ENCODE data around the gene PLCB1. TPM values are rescaled to one million over a fixed set of nuclear protein-coding genes. Genes with fewer than 3 reads are reported as not detected.

The PLCB1 gene
- polyA plus RNA-seq, 1 donor from 2014 or later, result 0.28 TPM

GRCh38 chr20:8223091-8223870 is 91.2 kb downstream of the PLCB1 start:
- peaks cover 5% of the 10 kb centered on the region for H3K27me3 Mint-ChIP-seq
- H3K9me3 Mint-ChIP-seq, result peaks cover 0 to 8% (median 0%) of the 10 kb centered on the region in 3 donors
- no peaks in the 10 kb centered on the region for H3K4me1 Mint-ChIP-seq
- no peaks in the 10 kb centered on the region for H3K36me3 Mint-ChIP-seq
- no peak overlapping the region for H3K4me3 Mint-ChIP-seq
- H3K27ac Mint-ChIP-seq, result no peak overlapping the region

GRCh38 chr20:8225658-8226057 is 93.6 kb downstream of the PLCB1 start:
- no peak overlapping the region for H3K4me3 Mint-ChIP-seq
- H3K9me3 Mint-ChIP-seq, result peaks cover 0 to 8% (median 0%) of the 10 kb centered on the region in 3 donors
- peaks cover 6% of the 10 kb centered on the region for H3K27me3 Mint-ChIP-seq
- no peaks in the 10 kb centered on the region for H3K4me1 Mint-ChIP-seq
- no peak overlapping the region for H3K27ac Mint-ChIP-seq
- no peaks in the 10 kb centered on the region for H3K36me3 Mint-ChIP-seq

- no peaks in the 10 kb centered on the region for H3K36me3 Mint-ChIP-seq
- H3K4me1 Mint-ChIP-seq, result no peaks in the 10 kb centered on the region
- H3K9me3 Mint-ChIP-seq, result peaks cover 0 to 8% (median 0%) of the 10 kb centered on the region in 3 donors
- H3K27ac Mint-ChIP-seq, result no peak overlapping the region
- peaks cover 6% of the 10 kb centered on the region for H3K27me3 Mint-ChIP-seq
- no peak overlapping the region for H3K4me3 Mint-ChIP-seq
Measured at GRCh38 chr20:8226106-8226505, 94.0 kb downstream of the PLCB1 start.

DNA sequence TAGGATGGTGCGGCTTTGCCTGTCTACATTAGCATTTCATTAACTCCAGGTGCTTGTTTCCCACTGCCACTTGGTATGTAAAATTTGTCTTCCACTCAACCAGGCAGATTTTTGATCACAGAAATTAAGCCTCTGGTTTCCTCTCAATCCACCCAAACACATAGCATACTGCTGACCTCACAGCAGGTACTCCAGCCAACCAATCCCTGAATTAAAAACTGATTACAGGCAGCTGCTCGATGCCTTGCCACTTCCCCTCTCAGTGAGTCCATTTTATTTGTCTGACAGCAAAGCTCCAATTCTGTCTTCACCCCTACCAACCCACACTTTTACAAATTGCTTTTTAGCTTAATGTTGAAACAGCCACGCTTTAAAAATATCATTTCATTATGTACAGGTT is 95.2 kb downstream of the PLCB1 start:
- Mint-ChIP-seq H3K9me3 (peaks cover 0 to 8% (median 0%) of the 10 kb centered on the region in 3 donors), H3K36me3 (no peaks in the 10 kb centered on the region), H3K27me3 (peaks cover 6% of the 10 kb centered on the region), H3K27ac (no peak overlapping the region), H3K4me3 (no peak overlapping the region), H3K4me1 (peaks cover 0 to 2% (median 0%) of the 10 kb centered on the region in 3 donors)

DNA sequence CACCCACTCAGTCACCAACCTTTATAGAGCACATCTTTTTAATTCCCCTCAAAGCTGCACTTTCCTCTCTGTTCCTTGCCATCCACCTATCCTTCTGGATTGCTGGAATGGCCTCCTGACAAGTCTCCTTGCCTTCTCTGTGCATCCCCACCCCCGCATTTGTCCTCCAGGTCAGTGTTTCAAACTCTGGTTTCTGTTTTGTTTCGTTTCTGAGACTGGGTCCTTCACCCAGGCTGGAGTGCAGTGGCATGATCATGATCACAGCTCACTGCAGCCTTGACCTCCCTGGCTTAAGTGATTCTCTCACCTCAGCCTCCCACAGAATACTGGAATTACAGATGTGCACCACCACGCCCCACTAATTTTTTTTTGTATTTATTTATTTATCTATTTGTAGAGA is 96.2 kb downstream of the PLCB1 start:
- Mint-ChIP-seq H3K27me3 (peaks cover 6% of the 10 kb centered on the region), H3K27ac (no peak overlapping the region), H3K36me3 (no peaks in the 10 kb centered on the region), H3K4me1 (peaks cover 0 to 2% (median 0%) of the 10 kb centered on the region in 3 donors), H3K4me3 (no peak overlapping the region), H3K9me3 (peaks cover 0 to 2% (median 0%) of the 10 kb centered on the region in 3 donors)

DNA sequence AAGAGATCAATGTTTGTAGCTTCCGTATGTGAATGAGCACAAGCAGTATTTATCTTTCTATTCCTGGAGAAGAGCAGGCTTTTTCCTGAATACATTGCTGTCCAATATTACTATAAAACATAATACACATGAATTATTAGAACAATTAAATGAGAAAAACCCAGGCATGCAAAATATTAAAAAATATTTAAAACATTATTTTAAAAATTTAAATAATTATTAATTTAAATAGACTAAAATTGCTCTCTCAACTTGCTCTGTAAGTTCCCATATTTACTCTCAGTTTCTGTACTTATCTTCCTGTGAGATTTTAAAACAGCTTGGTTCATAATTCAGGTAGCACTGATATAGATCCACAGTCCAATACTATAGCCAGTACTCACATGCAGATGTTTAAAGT is 97.0 kb downstream of the PLCB1 start:
- H3K4me1 Mint-ChIP-seq, result peaks cover 0 to 2% (median 0%) of the 10 kb centered on the region in 3 donors
- no peaks in the 10 kb centered on the region for H3K36me3 Mint-ChIP-seq
- H3K4me3 Mint-ChIP-seq, result no peak overlapping the region
- no peak overlapping the region for H3K27ac Mint-ChIP-seq
- no peaks in the 10 kb centered on the region for H3K9me3 Mint-ChIP-seq
- peaks cover 6% of the 10 kb centered on the region for H3K27me3 Mint-ChIP-seq

DNA sequence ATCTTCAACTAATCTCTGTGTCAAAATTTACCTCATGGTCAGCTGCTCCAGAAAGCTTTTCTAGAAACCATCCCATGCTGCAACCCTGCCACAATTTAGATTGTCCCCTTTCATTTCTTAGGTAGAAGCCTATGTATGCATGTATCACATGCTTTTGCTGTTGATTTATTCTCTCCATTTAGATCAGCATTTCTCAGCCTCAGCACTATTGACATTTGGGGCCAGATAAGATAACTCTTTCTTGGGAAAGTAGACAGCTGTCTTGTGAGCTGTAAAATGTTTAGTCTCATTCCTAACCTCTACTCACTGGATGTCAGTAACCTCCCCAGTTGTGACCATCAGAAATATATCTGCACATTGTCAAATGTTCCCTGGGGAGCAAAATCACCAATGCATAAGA is 99.0 kb downstream of the PLCB1 start:
- Mint-ChIP-seq H3K4me3 (no peak overlapping the region), H3K27me3 (peaks cover 6% of the 10 kb centered on the region), H3K36me3 (no peaks in the 10 kb centered on the region), H3K27ac (no peak overlapping the region), H3K9me3 (no peaks in the 10 kb centered on the region), H3K4me1 (peaks cover 0 to 2% (median 0%) of the 10 kb centered on the region in 3 donors)

DNA sequence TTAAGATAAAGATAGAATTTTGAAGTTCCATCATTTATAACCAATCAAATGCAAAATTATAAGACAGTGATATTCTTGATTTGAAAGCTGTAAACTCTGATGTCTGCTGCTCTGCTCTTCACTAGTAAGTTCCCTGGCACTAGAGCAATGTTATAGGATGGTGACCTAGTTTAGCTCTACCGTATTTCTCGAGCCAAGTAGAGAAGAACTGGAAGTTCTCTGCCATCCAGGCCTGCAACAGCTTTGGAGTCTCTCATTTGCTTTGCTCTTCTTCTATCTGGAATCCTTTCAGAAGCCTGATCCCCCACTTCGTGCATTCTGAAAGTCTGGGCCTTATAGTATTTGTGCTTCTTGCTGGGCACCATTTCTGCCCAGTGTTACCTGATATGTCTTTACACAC is 100.3 kb downstream of the PLCB1 start:
- Mint-ChIP-seq H3K4me3 (no peak overlapping the region), H3K27me3 (peaks cover 4% of the 10 kb centered on the region), H3K4me1 (peaks cover 0 to 2% (median 0%) of the 10 kb centered on the region in 3 donors), H3K27ac (peak overlapping the region in 1 of 3 donors; percentile 8), H3K9me3 (no peaks in the 10 kb centered on the region), H3K36me3 (no peaks in the 10 kb centered on the region)

- no peaks in the 10 kb centered on the region for H3K36me3 Mint-ChIP-seq
- no peaks in the 10 kb centered on the region for H3K9me3 Mint-ChIP-seq
- H3K4me1 Mint-ChIP-seq, result peaks cover 0 to 2% (median 0%) of the 10 kb centered on the region in 3 donors
- H3K27me3 Mint-ChIP-seq, result no peaks in the 10 kb centered on the region
- no peak overlapping the region for H3K4me3 Mint-ChIP-seq
- no peak overlapping the region for H3K27ac Mint-ChIP-seq
Measured at GRCh38 chr20:8234580-8234979, 102.5 kb downstream of the PLCB1 start.

GRCh38 chr20:8242066-8242465 is 110.0 kb downstream of the PLCB1 start:
- Mint-ChIP-seq H3K27ac (no peak overlapping the region), H3K36me3 (no peaks in the 10 kb centered on the region), H3K27me3 (no peaks in the 10 kb centered on the region), H3K4me3 (no peak overlapping the region), H3K4me1 (peaks cover 0 to 4% (median 0%) of the 10 kb centered on the region in 3 donors), H3K9me3 (no peaks in the 10 kb centered on the region)

- Mint-ChIP-seq H3K27me3 (no peaks in the 10 kb centered on the region), H3K36me3 (no peaks in the 10 kb centered on the region), H3K4me1 (peaks cover 0 to 4% (median 0%) of the 10 kb centered on the region in 3 donors), H3K9me3 (no peaks in the 10 kb centered on the region), H3K27ac (no peak overlapping the region), H3K4me3 (peak overlapping the region in 1 of 4 donors; percentile 7)
Measured at GRCh38 chr20:8242827-8243724, 111.0 kb downstream of the PLCB1 start.

DNA sequence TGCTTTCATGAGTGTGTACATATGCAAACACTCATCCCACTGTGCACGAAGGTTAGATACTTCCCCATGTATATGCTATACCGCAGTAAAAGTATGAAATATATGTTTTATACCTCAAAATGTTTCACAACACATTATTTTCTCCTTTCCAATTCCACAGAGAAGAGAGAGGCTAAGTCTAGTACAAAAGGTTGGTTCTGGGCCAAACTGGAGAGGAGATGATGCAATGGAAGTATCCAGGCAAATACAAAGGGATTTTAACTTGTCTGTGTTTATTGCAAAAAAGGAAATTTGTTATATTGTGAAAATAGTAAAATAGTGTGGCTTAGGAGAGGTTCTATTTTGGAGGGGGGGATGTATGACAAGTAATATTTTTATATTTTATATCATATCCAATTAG is 112.6 kb downstream of the PLCB1 start:
- no peaks in the 10 kb centered on the region for H3K9me3 Mint-ChIP-seq
- H3K36me3 Mint-ChIP-seq, result no peaks in the 10 kb centered on the region
- H3K27me3 Mint-ChIP-seq, result no peaks in the 10 kb centered on the region
- H3K4me3 Mint-ChIP-seq, result no peak overlapping the region
- peaks cover 0 to 4% (median 0%) of the 10 kb centered on the region in 3 donors for H3K4me1 Mint-ChIP-seq
- H3K27ac Mint-ChIP-seq, result no peak overlapping the region

- Mint-ChIP-seq H3K4me3 (no peak overlapping the region), H3K4me1 (peaks cover 0 to 4% (median 0%) of the 10 kb centered on the region in 3 donors), H3K36me3 (no peaks in the 10 kb centered on the region), H3K27ac (no peak overlapping the region), H3K9me3 (no peaks in the 10 kb centered on the region), H3K27me3 (no peaks in the 10 kb centered on the region)
Measured at GRCh38 chr20:8246153-8246552, 114.1 kb downstream of the PLCB1 start.

DNA sequence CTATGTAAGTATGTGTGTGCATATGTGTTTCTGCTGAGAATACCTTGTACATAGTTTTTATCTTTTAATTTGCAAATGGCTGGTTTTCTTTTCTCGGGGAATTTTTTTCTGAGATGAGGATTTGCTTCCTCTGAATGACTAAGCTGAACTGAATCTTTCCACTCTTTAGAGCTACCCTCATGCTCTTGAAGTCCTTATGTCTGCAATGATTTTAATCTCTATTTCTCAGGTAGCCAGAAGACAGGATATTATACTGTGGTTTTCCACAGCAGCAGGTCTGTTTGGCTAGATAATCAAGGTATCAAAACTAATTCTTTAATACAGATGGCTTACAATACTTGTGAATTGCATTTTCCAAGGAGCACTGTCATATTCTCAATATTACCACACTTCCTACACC is 114.7 kb downstream of the PLCB1 start:
- H3K4me1 Mint-ChIP-seq, result peaks cover 0 to 4% (median 0%) of the 10 kb centered on the region in 3 donors
- H3K9me3 Mint-ChIP-seq, result no peaks in the 10 kb centered on the region
- H3K27ac Mint-ChIP-seq, result no peak overlapping the region
- no peak overlapping the region for H3K4me3 Mint-ChIP-seq
- H3K27me3 Mint-ChIP-seq, result no peaks in the 10 kb centered on the region
- H3K36me3 Mint-ChIP-seq, result no peaks in the 10 kb centered on the region

DNA sequence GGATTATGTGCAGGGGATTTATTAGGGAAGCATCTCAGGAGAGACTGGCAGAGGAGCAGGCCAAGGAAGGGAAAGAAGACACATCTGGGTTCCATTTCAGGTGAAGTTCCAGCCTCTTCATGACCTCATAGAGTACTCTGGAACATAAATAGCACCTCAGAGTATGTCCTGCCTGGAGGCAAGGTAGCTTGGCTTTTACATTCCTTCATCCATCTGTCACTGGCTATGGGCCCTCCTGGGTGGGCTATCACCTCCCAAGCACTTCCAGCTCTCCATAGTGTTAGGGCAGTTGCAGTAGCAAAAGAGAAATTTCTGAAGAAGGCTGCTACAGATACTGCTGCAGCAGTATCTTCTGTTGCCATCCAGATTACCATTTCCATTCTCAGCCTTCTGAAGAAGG is 116.0 kb downstream of the PLCB1 start:
- Mint-ChIP-seq H3K4me3 (no peak overlapping the region), H3K36me3 (no peaks in the 10 kb centered on the region), H3K27me3 (no peaks in the 10 kb centered on the region), H3K9me3 (no peaks in the 10 kb centered on the region), H3K4me1 (no peaks in the 10 kb centered on the region), H3K27ac (no peak overlapping the region)

All from IgD-negative memory B cell (primary cell).